ENCODE results near the gene SLC35F1.

SLC35F1 gene

GRCh38 chr6:118319416-118319815 lies 412.4 kb downstream of the SLC35F1 start:
- TF ChIP-seq CTCF (IDR thresholded peaks at IDR 0.05; ENCODE audit: borderline replicate concordance, insufficient read depth, low read depth, low read length), result no peak

DNA sequence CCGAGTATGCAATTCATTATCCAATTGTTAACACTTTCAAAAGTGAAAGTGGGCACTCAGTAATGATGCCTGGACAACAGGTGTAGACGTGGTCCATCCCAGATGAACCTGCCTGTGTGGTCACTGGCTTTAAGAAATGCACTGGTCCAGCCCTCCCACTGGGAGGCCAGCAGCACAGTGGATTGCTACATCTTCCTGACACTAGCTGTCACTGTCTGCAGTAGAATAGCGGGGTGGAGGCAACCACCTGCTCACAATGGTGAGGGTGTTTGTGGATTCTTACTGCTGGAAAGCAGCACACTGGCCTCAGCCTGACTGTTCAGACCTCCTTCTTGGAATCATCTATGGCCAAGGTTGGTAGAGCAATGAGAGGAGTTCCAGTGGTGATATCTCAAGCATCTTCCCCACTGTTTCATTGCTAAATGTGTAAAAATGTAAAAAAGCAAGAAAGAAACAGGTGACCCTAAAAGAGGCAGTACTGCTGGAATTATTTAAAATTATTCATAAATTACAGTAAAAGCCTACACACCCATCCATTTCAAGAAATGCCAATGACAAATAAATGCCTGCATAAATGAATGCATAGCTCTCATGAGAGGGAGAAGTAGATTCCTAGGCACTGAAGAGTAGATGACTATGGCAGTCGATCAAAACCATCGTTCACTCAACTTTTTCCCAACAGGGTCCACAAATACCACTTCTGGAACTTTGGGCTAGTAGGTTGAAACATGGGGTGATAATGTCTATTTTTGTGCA lies 413.0 kb downstream of the SLC35F1 start:
- no peak overlapping the region for H3K4me3 ChIP-seq (ENCODE audit: low read depth, low read length)
- no peak for TF ChIP-seq CTCF (IDR thresholded peaks at IDR 0.05; ENCODE audit: borderline replicate concordance, insufficient read depth, low read depth, low read length)

More at GRCh38 chr6:118319416-118319815, 412.4 kb downstream of the SLC35F1 start:
- H3K4me3 ChIP-seq (ENCODE audit: low read depth, low read length), result no peak overlapping the region

GRCh38 chr6:118320652-118321051 lies 413.6 kb downstream of the SLC35F1 start:
- TF ChIP-seq CTCF (IDR thresholded peaks at IDR 0.05; ENCODE audit: borderline replicate concordance, insufficient read depth, low read depth, low read length), result no peak
- H3K4me3 ChIP-seq (ENCODE audit: low read depth, low read length), result no peak overlapping the region

DNA sequence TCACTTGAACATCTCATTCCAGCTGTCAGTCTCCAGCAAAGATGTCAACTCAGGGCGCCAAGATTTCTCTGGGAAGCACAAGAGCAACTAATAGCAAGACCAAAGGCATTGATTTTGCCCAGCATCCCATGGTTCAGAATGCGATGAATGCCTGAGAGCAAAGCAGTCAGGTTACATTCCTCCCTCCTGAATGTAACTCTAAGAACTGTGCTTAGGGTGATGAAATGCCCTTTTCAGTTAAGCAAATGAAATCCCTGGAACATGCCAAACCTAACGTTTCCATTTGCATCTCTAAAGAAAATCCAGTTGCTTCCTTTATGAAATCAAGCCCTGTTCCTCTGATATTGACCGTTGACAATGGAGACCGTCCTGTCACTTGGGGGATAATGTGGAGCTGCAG lies 417.1 kb downstream of the SLC35F1 start:
- no peak overlapping the region for H3K4me3 ChIP-seq (ENCODE audit: low read depth, low read length)
- no peak for TF ChIP-seq CTCF (IDR thresholded peaks at IDR 0.05; ENCODE audit: borderline replicate concordance, insufficient read depth, low read depth, low read length)

- no peak overlapping the region for H3K4me3 ChIP-seq (ENCODE audit: low read depth, low read length)
- TF ChIP-seq CTCF (IDR thresholded peaks at IDR 0.05; ENCODE audit: borderline replicate concordance, insufficient read depth, low read depth, low read length), result no peak
Observed at GRCh38 chr6:118325220-118325860, 418.3 kb downstream of the SLC35F1 start.

DNA sequence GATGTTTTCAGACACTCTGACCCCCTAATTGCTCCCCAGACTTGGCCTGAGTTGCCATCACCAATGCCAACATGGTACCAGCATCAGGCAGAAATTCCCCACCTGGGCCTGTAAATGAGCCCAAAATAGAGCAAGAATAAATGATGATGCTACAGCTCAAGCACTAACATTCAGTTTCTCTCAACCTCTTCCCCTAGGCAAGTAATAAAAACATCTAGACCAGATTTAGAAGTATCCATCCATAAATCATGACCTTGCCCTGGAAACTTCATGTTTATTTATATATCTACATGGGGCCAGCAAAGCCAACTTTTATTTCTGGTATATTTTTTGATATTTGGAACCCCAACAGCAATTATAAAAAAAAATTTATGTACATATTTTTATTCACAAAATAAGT lies 419.6 kb downstream of the SLC35F1 start:
- no peak overlapping the region for H3K4me3 ChIP-seq (ENCODE audit: low read depth, low read length)
- TF ChIP-seq CTCF (IDR thresholded peaks at IDR 0.05; ENCODE audit: borderline replicate concordance, insufficient read depth, low read depth, low read length), result no peak

DNA sequence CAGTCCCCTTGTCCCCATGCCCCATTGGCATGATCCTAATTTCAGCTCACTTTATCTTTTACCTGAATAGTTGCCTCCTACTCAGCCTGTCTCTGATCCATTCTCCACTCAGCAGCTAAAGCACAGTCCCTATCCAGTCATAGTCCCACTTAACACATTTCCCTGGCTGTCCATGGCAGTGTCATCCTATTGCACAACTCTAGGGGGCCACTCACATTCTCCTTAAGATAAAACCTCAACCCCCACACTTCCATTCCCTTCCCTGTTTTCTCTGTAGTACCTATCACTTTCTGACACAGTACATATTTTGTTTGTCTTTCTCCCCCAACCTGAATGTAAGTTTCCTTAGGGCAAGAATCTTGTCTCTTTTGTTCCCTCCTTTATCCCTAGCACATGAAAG lies 420.2 kb downstream of the SLC35F1 start:
- no peak for TF ChIP-seq CTCF (IDR thresholded peaks at IDR 0.05; ENCODE audit: borderline replicate concordance, insufficient read depth, low read depth, low read length)

More for the DNA sequence above, 420.2 kb downstream of the SLC35F1 start:
- H3K4me3 ChIP-seq (ENCODE audit: low read depth, low read length), result no peak overlapping the region

Measured in GM12875 (cell line).